HG03460 (cell line): ENCODE results near the gene C4BPB.
"Not testable (repeated sequence)": the region's sequence is repeated elsewhere in the genome, so short reads cannot be mapped to it uniquely, and the experiment has no call there.

Experiments used
- ATAC-seq: cut with Tn5 transposase; IDR thresholded peaks from one replicate; pipeline ENCODE4 v1.9.1; 2021; ENCODE audit not compliant: unreplicated experiment

The C4BPB gene

GRCh38 chr1:207088701-207089626 lies at the start of gene C4BPB:
Gene C4BPB, plus strand, starts transcription at chr1:207088860. Its CDS starts 672 bp downstream, at chr1:207089532.
- no peak for ATAC-seq

DNA sequence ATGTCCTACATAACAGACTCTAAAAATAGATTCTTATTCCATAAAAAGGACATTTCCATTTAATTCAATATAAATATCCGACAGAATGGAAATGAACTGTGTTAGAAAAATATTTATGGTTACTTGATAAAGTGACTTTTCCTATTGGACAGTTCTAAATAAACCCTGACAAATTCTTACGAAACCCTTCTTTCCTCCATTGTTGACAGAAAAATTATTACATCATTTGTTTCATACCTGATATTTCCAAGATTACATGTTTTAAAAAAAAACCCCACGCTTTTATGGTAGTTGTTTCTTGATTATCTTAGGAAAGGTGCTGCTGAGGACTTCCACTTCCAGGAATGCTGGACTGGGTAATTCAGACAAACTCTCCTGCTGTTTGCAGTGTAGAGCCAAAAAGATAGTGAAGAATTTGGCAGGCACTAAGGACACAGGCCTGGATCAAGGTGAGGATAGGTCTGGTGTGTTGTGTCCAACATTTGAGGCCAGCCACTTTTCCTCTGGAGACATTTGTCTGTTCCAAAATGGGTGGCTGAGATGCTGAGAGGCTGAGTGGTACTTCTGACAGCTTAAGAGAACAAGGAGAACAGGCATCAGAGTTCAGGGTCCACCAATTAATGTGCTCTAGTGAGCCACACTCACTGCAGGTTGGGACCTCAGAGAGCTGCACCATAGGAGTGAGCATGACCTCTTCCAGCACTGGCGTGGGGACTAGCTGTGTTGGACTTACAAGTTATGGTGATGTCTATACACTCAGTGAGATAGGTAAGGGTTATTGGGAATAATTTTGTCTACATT lies 49.1 kb upstream of the C4BPB start:
- no peak for ATAC-seq

GRCh38 chr1:207040181-207040533 lies 48.5 kb upstream of the C4BPB start:
- ATAC-seq, result no peak

- not testable (repeated sequence) for ATAC-seq
These were observed 47.3 kb upstream of the C4BPB start for GRCh38 chr1:207041397-207041796.

- ATAC-seq, result no peak
These were observed 43.2 kb upstream of the C4BPB start for GRCh38 chr1:207045453-207045852.

GRCh38 chr1:207047505-207047904 lies 41.2 kb upstream of the C4BPB start:
- no peak for ATAC-seq

DNA sequence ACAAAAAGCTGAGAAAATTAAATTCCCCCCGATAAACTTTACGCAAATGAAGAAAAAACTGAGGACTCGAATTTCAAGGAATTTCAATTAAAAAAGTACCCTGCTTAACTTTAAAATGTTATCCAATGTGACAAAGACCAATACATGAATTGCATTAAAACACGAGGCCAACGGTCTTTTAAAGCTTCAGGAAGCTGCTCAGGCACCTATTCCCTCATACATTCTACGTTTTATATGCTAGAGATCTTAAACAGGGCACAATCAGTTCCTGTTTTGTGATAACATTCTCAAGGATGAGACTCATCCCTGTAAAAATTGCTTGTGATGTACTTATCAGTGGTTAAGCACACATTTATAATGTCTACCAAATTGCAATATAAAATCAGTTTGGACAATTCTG lies 40.6 kb upstream of the C4BPB start:
- ATAC-seq, result no peak

DNA sequence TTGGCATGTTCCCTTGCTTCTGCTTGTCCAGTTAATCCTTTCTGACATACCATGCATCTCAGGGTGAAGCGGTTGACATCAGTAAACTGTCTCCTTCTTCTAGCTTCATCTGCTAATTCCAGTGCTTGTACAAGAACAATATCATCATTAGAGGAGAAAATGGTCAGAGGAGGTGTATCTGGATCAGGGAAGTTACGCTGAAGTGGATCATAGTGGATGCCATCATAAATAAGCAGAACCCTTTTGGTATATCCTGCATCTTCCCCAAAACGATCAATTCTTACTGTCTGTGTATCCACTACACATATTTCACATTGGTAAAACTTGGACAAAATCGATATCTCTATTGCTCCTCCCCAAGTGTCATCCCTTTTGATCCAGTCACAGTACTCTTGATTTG lies 39.6 kb upstream of the C4BPB start:
- no peak for ATAC-seq

DNA sequence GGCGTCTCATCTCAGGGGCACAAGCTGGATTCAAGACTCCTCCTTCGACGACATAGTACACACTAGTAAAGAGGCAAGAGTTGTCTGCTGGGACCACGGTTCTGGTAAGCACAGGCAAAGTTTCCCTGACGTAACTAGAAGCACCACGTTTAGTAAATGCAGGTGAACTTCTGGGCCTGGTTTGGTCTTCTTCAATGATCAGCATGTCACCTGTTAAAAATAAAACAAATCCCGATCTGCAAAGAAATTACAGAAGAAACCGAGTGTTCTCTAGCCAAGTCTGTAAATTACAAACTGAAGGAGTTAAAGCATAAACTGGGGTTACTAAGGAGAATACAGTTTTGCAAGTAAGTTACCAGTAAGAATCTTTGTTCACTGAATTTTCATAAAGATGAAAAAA lies 39.1 kb upstream of the C4BPB start:
- ATAC-seq, result no peak

DNA sequence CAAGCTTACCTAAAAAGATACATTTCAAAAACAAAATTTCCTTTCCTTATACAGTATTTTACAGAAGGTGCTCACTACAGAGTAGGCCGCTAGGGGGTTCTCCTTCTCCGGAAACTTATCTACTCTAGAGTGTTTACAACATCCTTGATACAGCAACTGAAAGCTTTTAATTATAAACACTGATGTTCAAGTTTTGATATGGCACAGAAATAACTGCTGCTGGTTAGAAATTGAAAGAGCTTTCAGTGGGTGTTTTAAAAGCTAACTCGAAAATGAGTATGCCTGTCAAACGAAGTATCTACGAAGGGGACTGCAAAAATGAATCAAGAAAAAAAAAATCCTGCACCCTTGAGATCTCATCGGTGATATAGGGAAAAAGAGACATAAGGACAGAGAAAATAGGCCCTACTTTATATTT lies 38.7 kb upstream of the C4BPB start:
- no peak for ATAC-seq

DNA sequence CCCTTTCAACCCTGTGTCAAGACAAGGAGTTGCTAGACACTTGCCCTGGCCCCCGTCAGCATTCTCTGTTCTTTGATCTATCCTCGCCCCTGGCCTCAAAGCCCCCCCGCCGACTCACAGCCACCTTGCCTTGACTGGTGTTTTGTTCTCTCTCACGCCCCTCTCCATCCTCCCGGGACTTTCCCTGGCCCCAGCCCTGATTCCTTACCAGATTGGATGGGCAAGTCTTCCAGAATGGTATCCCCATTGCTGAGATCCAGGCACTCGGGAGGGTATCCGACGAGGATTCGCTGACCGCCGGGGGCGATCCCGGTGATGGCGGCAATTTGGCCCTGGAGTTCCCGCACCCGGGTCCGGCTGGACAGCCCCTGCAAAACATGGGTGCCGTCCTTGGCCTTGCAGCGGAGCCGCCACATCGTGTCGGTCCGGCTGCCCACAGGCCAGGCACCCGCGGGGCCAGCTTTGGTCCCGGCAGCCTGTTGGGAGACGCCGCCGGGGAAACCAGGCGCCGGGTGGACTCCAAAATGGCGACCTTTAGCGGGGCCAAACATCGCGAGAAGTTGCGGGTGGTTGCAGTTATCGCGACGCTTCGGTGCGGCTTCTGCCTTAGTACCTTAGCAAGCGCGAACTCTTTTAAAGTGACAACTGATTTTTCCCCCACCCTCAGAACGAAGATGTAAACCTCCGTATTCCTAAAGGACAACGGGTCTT lies 38.0 kb upstream of the C4BPB start:
- ATAC-seq, result no peak

- no peak for ATAC-seq
These were observed 37.3 kb upstream of the C4BPB start, which contains the start of gene YOD1 for GRCh38 chr1:207051191-207051943. Gene YOD1, minus strand, starts transcription at chr1:207051208. Its CDS starts 178 bp downstream, at chr1:207051030.

GRCh38 chr1:207052911-207053769 lies 35.5 kb upstream of the C4BPB start, which contains the start of gene PFKFB2:
Gene PFKFB2, plus strand, starts transcription at chr1:207053275. Its CDS starts 1,443 bp downstream, at chr1:207054718.
- peak; percentile 85 for ATAC-seq

GRCh38 chr1:207054491-207054890 lies 34.2 kb upstream of the C4BPB start:
- no peak for ATAC-seq

GRCh38 chr1:207055386-207056001 lies 33.2 kb upstream of the C4BPB start:
- no peak for ATAC-seq

DNA sequence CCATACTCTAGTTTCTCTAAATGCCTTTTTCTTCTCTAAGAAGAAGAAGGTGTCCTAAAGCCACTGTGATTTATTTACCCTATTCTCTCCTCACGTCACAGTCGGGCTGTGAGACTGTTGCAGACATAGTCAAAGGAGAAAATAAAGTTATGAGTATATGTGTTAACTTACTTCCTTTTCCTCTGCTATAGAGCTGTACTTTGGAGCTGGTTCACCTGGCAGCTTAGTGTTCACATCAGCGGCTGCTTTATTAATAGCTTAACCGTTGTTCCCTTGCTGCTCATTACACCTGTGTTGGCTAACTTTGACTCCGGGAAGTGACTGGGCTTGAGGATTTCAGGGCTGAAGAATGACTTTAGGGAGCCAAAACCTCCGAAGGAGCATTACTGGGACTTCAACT lies 32.0 kb upstream of the C4BPB start:
- no peak for ATAC-seq

DNA sequence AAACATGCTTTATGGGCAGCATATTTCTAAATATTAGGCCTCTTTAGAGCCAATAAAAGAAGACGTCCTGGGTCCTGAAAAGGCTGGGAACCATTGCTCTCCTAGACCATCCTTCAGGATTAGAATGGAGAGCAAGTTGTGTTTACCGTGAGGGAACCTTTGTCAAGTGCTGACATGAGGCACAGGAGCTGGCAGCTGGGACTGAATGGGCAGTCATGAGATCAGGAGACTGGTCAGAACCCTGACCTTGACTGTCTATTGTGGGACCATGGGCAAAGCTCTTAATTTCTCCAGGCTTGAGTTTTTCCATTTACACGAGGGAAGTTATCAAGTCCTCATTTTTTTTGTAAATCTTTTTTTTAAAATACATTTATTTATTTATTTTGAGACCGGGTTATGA lies 30.4 kb upstream of the C4BPB start:
- ATAC-seq, result no peak

GRCh38 chr1:207058878-207059867 lies 29.5 kb upstream of the C4BPB start:
- ATAC-seq, result no peak
